Neural cell (in vitro differentiated cells): ENCODE results near the gene MAPK11. TPM values are rescaled to one million over a fixed set of nuclear protein-coding genes. Genes with fewer than 3 reads are reported as not detected.

Experiments
- H2AFZ ChIP-seq: fragments of 200-600, 300-800 bp; sonication (generic), shearing (Covaris generic); 2 replicates; pipeline ENCODE4 v1.6.0; 2014; ENCODE audit warnings: low read depth, mild to moderate bottlenecking, antibody characterized with exemption, low read length, moderate library complexity
- H3F3A ChIP-seq: fragments of 200-600 bp; shearing (Covaris generic); 2 replicates; pipeline ENCODE4 v1.6.1; 2016; ENCODE audit warnings: mild to moderate bottlenecking, moderate library complexity, mixed read lengths, antibody characterized with exemption, low read length; ENCODE audit not compliant: insufficient read depth, poor library complexity, severe bottlenecking
- H3K27ac ChIP-seq: fragments of 200-600, 300-800 bp; sonication (generic), shearing (Covaris generic); 2 replicates; pipeline ENCODE4 v1.5.1; 2014; ENCODE audit warnings: mild to moderate bottlenecking, low read length, moderate library complexity
- H3K27me3 ChIP-seq: fragments of 300-800, 200-600 bp; sonication (generic), shearing (Covaris generic); 2 replicates; pipeline ENCODE4 v1.6.0; 2014; ENCODE audit warnings: mild to moderate bottlenecking, low read depth, low read length, moderate library complexity; ENCODE audit not compliant: insufficient read depth
- H3K36me3 ChIP-seq: fragments of 300-800, 200-600 bp; sonication (generic), shearing (Covaris generic); 2 replicates; pipeline ENCODE4 v1.5.1; 2014; ENCODE audit warnings: mild to moderate bottlenecking, antibody characterized with exemption, low read length, moderate library complexity; ENCODE audit not compliant: insufficient read depth
- H3K4me2 ChIP-seq: fragments of 300-800, 200-600 bp; sonication (generic), shearing (Covaris generic); 2 replicates; pipeline ENCODE4 v1.6.0; 2014; ENCODE audit warnings: mild to moderate bottlenecking, low read length
- H3K4me3 ChIP-seq: fragments of 300-800, 200-600 bp; sonication (generic), shearing (Covaris generic); 2 replicates; pipeline ENCODE4 v1.5.1; 2014; ENCODE audit warnings: mild to moderate bottlenecking, low read length, moderate library complexity
- H3K79me2 ChIP-seq: fragments of 200-600 bp; shearing (Covaris generic); replicated peaks from 2 replicates; pipeline ENCODE4 v1.6.0; 2014; ENCODE audit warnings: mild to moderate bottlenecking, low read length, moderate library complexity; ENCODE audit not compliant: insufficient read depth
- H3K9ac ChIP-seq: fragments of 300-800, 200-600 bp; sonication (generic), shearing (Covaris generic); 2 replicates; pipeline ENCODE4 v1.6.1; 2016; ENCODE audit warnings: mild to moderate bottlenecking, low read length, mixed read lengths
- H3K9me2 ChIP-seq: fragments of 200-600 bp; shearing (Covaris generic); 2 replicates; pipeline ENCODE4 v1.6.1; 2016; ENCODE audit warnings: mild to moderate bottlenecking, low read length, mixed read lengths; ENCODE audit not compliant: insufficient read depth
- H3K9me3 ChIP-seq: fragments of 200-600, 300-800 bp; sonication (generic), shearing (Covaris generic); 2 replicates; pipeline ENCODE4 v1.6.1; 2016; ENCODE audit warnings: mild to moderate bottlenecking, mixed run types, low read length, moderate library complexity, mixed read lengths
- H4K20me1 ChIP-seq: fragments of 200-600 bp; shearing (Covaris generic); 2 replicates; pipeline ENCODE4 v1.6.1; 2016; ENCODE audit warnings: mild to moderate bottlenecking, mixed run types; ENCODE audit not compliant: insufficient read depth
- CTCF ChIP-seq: fragments of 450-650 bp; IDR thresholded peaks from 2 replicates; pipeline ENCODE4 v1.5.1; 2014; ENCODE audit warnings: antibody characterized with exemption, mild to moderate bottlenecking, moderate library complexity; ENCODE audit not compliant: poor library complexity, severe bottlenecking
- EP300 ChIP-seq: fragments of 450-650 bp; conservative IDR thresholded peaks from 2 replicates; pipeline ENCODE4 v1.6.1; 2014; ENCODE audit warnings: antibody characterized with exemption, mild to moderate bottlenecking, moderate library complexity; ENCODE audit not compliant: poor library complexity, severe bottlenecking
- EZH2 ChIP-seq: fragments of 200-600, 300-800 bp; shearing (Covaris generic), sonication (generic); IDR thresholded peaks from 2 replicates; pipeline ENCODE4 v1.6.1; 2014; ENCODE audit warnings: antibody characterized with exemption, low read length, borderline replicate concordance, mild to moderate bottlenecking; ENCODE audit not compliant: insufficient read depth, poor library complexity, severe bottlenecking
- MXI1 ChIP-seq: fragments of 450-650 bp; conservative IDR thresholded peaks from 2 replicates; pipeline ENCODE4 v1.6.1; 2014; ENCODE audit warnings: antibody characterized with exemption, mild to moderate bottlenecking; ENCODE audit not compliant: poor library complexity, severe bottlenecking
- POLR2AphosphoS5 ChIP-seq: IDR thresholded peaks from 2 replicates; pipeline ENCODE4 v1.6.1; 2012
- RAD21 ChIP-seq: fragments of 450-650 bp; conservative IDR thresholded peaks from 2 replicates; pipeline ENCODE4 v1.6.1; 2014; ENCODE audit warnings: antibody characterized with exemption, mild to moderate bottlenecking, moderate library complexity
- REST ChIP-seq: IDR thresholded peaks from 2 replicates; pipeline ENCODE4 v1.6.1; 2012; ENCODE audit warnings: borderline replicate concordance
- SMC3 ChIP-seq: fragments of 450-650 bp; conservative IDR thresholded peaks from 2 replicates; pipeline ENCODE4 v1.6.1; 2014; ENCODE audit warnings: antibody characterized with exemption, mild to moderate bottlenecking, moderate library complexity; ENCODE audit not compliant: poor library complexity
- TAF1 ChIP-seq: IDR thresholded peaks from 2 replicates; pipeline ENCODE4 v1.6.1; 2012; ENCODE audit warnings: low read depth
- polyA plus RNA-seq: library from polyadenylated mRNA; depleted of rRNA; stranded (reverse); fragments of >200 nt; gene quantifications from 2 replicates; pipeline ENCODE4 v1.2.3, GENCODE V29; 2014

The MAPK11 gene
- polyA plus RNA-seq, 1 donor from 2014 or later: 36.3 TPM

- Histone ChIP-seq H3F3A (no peaks in the 10 kb centered on the region), H3K9me2 (no peaks in the 10 kb centered on the region), H3K27ac (no peak overlapping the region), H3K9ac (no peak overlapping the region), H3K79me2 (peaks cover 6% of the 10 kb centered on the region), H3K9me3 (no peaks in the 10 kb centered on the region), H3K4me3 (no peak overlapping the region), H3K27me3 (no peaks in the 10 kb centered on the region), H2AFZ (no peak overlapping the region), H3K4me2 (no peak overlapping the region), H4K20me1 (no peaks in the 10 kb centered on the region), H3K36me3 (no peaks in the 10 kb centered on the region)
- TF ChIP-seq SMC3 (no peak), TAF1 (no peak), RAD21 (no peak), EZH2 (no peak), POLR2AphosphoS5 (no peak), MXI1 (no peak), REST (no peak), CTCF (no peak), EP300 (no peak)
Measured at GRCh38 chr22:50257451-50258360, 12.5 kb downstream of the MAPK11 start.

GRCh38 chr22:50257041-50257440, 13.1 kb downstream of the MAPK11 start:
- Histone ChIP-seq H3K4me2 (no peak overlapping the region), H3K9ac (no peak overlapping the region), H3K36me3 (no peaks in the 10 kb centered on the region), H3K9me2 (no peaks in the 10 kb centered on the region), H4K20me1 (no peaks in the 10 kb centered on the region), H3K27me3 (no peaks in the 10 kb centered on the region), H3K27ac (no peak overlapping the region), H3K4me3 (no peak overlapping the region), H3K79me2 (peaks cover 6% of the 10 kb centered on the region), H3F3A (no peaks in the 10 kb centered on the region), H2AFZ (no peak overlapping the region), H3K9me3 (no peaks in the 10 kb centered on the region)
- no peak for TF ChIP-seq REST
